ENCODE results near the gene TBX4.
"Not testable (repeated sequence)": the region's sequence is repeated elsewhere in the genome, so short reads cannot be mapped to it uniquely, and the experiment has no call there.

TBX4 gene

DNA sequence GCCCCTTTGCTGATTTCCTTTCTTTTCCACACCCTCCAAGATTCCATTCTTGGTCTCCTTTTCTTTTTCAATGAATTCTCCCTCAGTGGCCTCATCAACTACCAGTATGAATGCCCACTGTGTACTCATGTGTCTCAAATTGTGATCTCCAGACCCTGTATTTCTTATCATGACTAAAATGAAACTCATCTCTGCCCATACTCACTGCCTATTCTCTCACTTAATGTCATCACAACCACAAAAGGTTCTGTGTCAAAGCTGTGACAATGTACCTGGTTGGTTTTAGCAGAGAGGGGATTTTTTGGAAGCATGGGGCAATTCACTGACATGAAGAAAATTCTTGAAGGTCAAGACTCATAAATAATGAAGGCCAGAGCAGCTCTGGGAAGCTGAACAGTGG, 11.5 kb upstream of the TBX4 start:
- Histone ChIP-seq H3K4me1 (ENCODE audit: insufficient read depth, low read length, poor library complexity, severe bottlenecking) (no peaks in the 10 kb centered on the region), H3K4me3 (ENCODE audit: low read length, poor library complexity, severe bottlenecking) (no peak overlapping the region), H3K9ac (ENCODE audit: low read depth, low read length, poor library complexity, severe bottlenecking) (no peak overlapping the region), H3K79me2 (ENCODE audit: insufficient read depth, low read length) (no peaks in the 10 kb centered on the region), H3K36me3 (ENCODE audit: insufficient read depth, low read length) (no peaks in the 10 kb centered on the region), H3F3A (ENCODE audit: low read depth) (no peaks in the 10 kb centered on the region), H2AFZ (ENCODE audit: low read length) (no peak overlapping the region), H3K9me2 (replicated peaks; ENCODE audit: low read depth, low read length) (no peaks in the 10 kb centered on the region), H4K20me1 (ENCODE audit: insufficient read depth, low read length, poor library complexity, severe bottlenecking) (no peaks in the 10 kb centered on the region), H3K9me3 (ENCODE audit: insufficient read depth, low read depth, low read length) (peaks cover 15% of the 10 kb centered on the region; the same call in 1 of the 2 replicates), H3K4me2 (ENCODE audit: low read depth, low read length, poor library complexity, severe bottlenecking) (no peak overlapping the region), H3K27me3 (ENCODE audit: insufficient read depth, low read length, poor library complexity, severe bottlenecking) (peaks cover 8% of the 10 kb centered on the region)
- no peak for TF ChIP-seq EZH2phosphoT487 (IDR thresholded peaks at IDR 0.05; ENCODE audit: borderline replicate concordance)
- TF ChIP-seq, protein P1, sequence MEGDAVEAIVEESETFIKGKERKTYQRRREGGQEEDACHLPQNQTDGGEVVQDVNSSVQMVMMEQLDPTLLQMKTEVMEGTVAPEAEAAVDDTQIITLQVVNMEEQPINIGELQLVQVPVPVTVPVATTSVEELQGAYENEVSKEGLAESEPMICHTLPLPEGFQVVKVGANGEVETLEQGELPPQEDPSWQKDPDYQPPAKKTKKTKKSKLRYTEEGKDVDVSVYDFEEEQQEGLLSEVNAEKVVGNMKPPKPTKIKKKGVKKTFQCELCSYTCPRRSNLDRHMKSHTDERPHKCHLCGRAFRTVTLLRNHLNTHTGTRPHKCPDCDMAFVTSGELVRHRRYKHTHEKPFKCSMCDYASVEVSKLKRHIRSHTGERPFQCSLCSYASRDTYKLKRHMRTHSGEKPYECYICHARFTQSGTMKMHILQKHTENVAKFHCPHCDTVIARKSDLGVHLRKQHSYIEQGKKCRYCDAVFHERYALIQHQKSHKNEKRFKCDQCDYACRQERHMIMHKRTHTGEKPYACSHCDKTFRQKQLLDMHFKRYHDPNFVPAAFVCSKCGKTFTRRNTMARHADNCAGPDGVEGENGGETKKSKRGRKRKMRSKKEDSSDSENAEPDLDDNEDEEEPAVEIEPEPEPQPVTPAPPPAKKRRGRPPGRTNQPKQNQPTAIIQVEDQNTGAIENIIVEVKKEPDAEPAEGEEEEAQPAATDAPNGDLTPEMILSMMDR (conservative IDR thresholded peaks at IDR 0.05; ENCODE audit: low read length), result no peak

DNA sequence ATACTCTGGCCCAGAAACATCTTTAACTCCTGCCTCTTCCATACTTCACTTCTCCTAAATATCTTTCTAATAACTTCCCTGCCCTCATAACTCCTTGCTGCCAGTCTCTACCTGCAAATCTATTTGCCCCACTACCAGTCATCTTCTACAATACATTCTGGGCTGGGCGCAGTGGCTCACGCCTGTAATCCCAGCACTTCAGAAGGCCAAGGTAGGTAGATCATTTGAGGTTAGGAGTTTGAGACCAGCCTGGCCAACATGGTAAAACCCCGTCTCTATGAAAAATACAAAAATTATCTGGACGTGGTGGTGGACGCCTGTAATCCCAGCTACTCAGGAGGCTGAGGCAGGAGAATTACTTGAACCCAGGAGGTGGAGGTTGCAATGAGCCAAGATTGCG, 10.7 kb upstream of the TBX4 start:
- peaks cover 10% of the 10 kb centered on the region; the same call in 1 of the 2 replicates for H3K9me3 ChIP-seq (ENCODE audit: insufficient read depth, low read depth, low read length)
- not testable (repeated sequence) for H3K36me3 ChIP-seq (ENCODE audit: insufficient read depth, low read length); H3K4me1 ChIP-seq (ENCODE audit: insufficient read depth, low read length, poor library complexity, severe bottlenecking); H3K9me2 ChIP-seq (replicated peaks; ENCODE audit: low read depth, low read length); H3K9ac ChIP-seq (ENCODE audit: low read depth, low read length, poor library complexity, severe bottlenecking); H3F3A ChIP-seq (ENCODE audit: low read depth); H3K4me3 ChIP-seq (ENCODE audit: low read length, poor library complexity, severe bottlenecking); H4K20me1 ChIP-seq (ENCODE audit: insufficient read depth, low read length, poor library complexity, severe bottlenecking); H3K27me3 ChIP-seq (ENCODE audit: insufficient read depth, low read length, poor library complexity, severe bottlenecking); H3K4me2 ChIP-seq (ENCODE audit: low read depth, low read length, poor library complexity, severe bottlenecking); H3K79me2 ChIP-seq (ENCODE audit: insufficient read depth, low read length); H2AFZ ChIP-seq (ENCODE audit: low read length)

DNA sequence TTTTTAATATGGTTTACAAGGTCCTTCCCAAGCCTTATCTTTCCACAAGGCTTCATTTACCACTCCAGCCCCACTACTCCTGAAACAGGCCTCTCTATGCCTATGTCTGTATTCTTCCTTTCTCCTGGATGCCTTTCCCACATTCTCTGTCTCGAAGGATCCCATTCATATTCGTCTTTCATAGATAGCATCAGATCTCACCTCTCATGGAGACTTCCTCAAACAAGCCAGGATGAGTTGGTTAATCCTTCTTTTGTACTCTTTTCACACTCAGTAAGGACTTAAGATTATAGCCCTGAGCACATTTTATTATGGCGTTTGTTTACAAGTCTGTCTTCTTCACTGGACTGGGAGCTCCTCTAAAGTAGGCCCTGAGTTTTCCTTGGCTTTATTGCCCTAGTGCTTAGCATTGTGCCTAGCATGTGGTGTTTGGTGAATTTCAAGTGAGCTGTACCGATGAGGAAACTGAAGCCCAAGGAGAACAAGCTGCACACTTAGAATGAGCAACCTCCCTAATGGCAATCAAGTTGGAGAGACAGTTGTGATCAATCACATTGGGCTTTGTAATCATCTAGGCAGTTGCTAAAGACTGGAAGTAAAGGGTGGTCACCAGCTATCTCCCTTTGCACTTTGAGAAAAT, 10.0 kb upstream of the TBX4 start:
- Histone ChIP-seq H3K79me2 (ENCODE audit: insufficient read depth, low read length) (no peaks in the 10 kb centered on the region), H3K9me3 (ENCODE audit: insufficient read depth, low read depth, low read length) (peaks cover 7% of the 10 kb centered on the region; the same call in 1 of the 2 replicates), H4K20me1 (ENCODE audit: insufficient read depth, low read length, poor library complexity, severe bottlenecking) (no peaks in the 10 kb centered on the region)

More for the DNA sequence above, 10.0 kb upstream of the TBX4 start:
- H2AFZ ChIP-seq (ENCODE audit: low read length), result no peak overlapping the region
- H3F3A ChIP-seq (ENCODE audit: low read depth), result no peaks in the 10 kb centered on the region
- no peaks in the 10 kb centered on the region for H3K27me3 ChIP-seq (ENCODE audit: insufficient read depth, low read length, poor library complexity, severe bottlenecking)
- no peak overlapping the region for H3K9ac ChIP-seq (ENCODE audit: low read depth, low read length, poor library complexity, severe bottlenecking)
- H3K36me3 ChIP-seq (ENCODE audit: insufficient read depth, low read length), result no peaks in the 10 kb centered on the region
- no peak overlapping the region for H3K4me2 ChIP-seq (ENCODE audit: low read depth, low read length, poor library complexity, severe bottlenecking)
- TF ChIP-seq EZH2phosphoT487 (IDR thresholded peaks at IDR 0.05; ENCODE audit: borderline replicate concordance), result no peak
- TF ChIP-seq, protein P1 (conservative IDR thresholded peaks at IDR 0.05; ENCODE audit: low read length), result no peak
- no peaks in the 10 kb centered on the region for H3K9me2 ChIP-seq (replicated peaks; ENCODE audit: low read depth, low read length)
- H3K4me3 ChIP-seq (ENCODE audit: low read length, poor library complexity, severe bottlenecking), result no peak overlapping the region
- H3K4me1 ChIP-seq (ENCODE audit: insufficient read depth, low read length, poor library complexity, severe bottlenecking), result no peaks in the 10 kb centered on the region
